Measurements from ENCODE around the gene GH1.

GRCh38 chr17:63955791-63956190 lies 37.2 kb upstream of the GH1 start:
- TF ChIP-seq CTCF (IDR thresholded peaks at IDR 0.05) (no peak), POLR2A (IDR thresholded peaks at IDR 0.05) (no peak)

All from sigmoid colon (tissue), 3 donors.